ENCODE data around the gene KIF5B.
A peak's percentile ranks its signal among the peaks of the same experiment; 100 is the strongest.
"Not testable (repeated sequence)": the region's sequence is repeated elsewhere in the genome, so short reads cannot be mapped to it uniquely, and the experiment has no call there.

The KIF5B gene

DNA sequence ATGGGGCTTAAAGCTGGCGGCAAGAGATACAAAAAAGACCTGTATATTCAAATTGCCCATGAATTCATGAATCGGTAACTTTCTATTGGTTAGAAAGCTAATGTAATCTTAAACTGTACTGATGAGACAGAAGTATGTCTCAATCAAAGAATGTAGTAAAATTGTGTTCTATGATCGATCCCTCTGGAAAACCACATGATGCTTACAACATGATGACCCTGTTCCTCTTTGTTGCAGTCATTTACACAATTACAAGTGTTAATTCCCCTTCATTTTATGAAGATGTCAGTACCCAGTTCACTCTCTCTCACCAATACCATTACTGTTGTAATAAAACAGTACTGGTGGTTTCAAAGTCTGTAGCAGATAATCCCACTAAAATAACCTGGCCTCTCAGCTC, 10.1 kb downstream of the KIF5B start:
- H3K4me3 ChIP-seq (ENCODE audit: low read depth, low read length), result no peak overlapping the region
- TF ChIP-seq, protein P1, sequence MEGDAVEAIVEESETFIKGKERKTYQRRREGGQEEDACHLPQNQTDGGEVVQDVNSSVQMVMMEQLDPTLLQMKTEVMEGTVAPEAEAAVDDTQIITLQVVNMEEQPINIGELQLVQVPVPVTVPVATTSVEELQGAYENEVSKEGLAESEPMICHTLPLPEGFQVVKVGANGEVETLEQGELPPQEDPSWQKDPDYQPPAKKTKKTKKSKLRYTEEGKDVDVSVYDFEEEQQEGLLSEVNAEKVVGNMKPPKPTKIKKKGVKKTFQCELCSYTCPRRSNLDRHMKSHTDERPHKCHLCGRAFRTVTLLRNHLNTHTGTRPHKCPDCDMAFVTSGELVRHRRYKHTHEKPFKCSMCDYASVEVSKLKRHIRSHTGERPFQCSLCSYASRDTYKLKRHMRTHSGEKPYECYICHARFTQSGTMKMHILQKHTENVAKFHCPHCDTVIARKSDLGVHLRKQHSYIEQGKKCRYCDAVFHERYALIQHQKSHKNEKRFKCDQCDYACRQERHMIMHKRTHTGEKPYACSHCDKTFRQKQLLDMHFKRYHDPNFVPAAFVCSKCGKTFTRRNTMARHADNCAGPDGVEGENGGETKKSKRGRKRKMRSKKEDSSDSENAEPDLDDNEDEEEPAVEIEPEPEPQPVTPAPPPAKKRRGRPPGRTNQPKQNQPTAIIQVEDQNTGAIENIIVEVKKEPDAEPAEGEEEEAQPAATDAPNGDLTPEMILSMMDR (IDR thresholded peaks at IDR 0.05; ENCODE audit: low read depth, low read length), result no peak
- TF ChIP-seq POLR2A (IDR thresholded peaks at IDR 0.05; ENCODE audit: extremely low read depth, insufficient read length) (no peak), MYC (IDR thresholded peaks at IDR 0.05; ENCODE audit: low read depth, low read length) (no peak)
- TF ChIP-seq, protein P2, sequence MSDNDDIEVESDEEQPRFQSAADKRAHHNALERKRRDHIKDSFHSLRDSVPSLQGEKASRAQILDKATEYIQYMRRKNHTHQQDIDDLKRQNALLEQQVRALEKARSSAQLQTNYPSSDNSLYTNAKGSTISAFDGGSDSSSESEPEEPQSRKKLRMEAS (IDR thresholded peaks at IDR 0.05; ENCODE audit: low read depth, low read length), result no peak
- DNase-seq (ENCODE audit: low read depth), result peak; percentile 12

DNA sequence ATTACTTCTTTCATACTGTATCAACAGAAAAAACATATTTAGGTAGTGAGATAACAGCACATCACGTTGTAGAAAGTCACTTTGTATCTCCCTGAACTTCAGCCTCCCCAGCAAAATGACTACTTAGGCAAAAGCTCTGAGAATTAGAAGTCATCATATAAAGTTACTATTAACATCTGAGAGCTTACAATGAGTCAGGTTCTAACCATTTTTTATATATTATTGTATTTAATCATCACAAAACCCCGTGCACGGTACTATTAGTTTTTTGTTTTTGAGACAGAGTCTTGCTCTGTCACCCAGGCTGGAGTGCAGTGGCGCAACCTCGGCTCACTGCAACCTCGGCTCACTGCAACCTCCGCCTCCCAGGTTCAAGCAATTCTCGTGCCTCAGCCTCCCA, 13.5 kb downstream of the KIF5B start:
- DNase-seq (ENCODE audit: low read depth), result not testable (repeated sequence)

DNA sequence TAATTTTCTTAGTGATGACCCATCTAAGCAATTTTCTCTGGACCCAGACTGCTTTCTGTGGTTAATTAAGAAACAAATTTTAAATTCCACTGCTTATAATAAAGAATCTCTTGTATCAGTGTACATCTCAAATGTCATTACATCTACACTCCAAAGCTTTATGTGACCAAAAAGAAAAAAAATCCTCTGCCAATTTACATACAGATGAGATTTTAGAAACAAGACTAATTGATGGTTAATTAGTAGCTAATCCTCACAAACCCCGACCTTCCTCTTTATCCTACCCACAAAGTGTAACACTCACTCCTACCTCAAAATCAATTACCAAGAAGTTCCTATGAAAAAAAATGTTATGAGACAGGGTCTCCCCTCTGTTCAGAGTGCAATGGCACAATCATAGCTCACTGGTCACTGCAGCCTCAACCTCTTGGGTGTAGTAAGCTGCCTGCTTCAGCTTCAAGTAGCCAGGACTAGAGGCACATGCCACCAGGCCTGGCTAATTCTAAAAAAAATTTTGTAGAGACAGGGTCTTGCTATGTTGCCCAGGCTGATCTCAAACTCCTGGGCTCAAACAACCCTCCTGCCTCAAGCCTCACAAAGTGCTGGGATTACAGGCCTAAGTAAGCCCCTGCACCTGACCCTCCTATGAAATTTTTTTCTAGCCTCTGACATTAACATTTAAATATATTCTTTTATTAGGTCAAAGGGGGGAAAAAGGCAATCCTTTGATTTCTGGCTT, 14.8 kb downstream of the KIF5B start:
- TF ChIP-seq POLR2A (IDR thresholded peaks at IDR 0.05; ENCODE audit: extremely low read depth, insufficient read length) (no peak), MYC (IDR thresholded peaks at IDR 0.05; ENCODE audit: low read depth, low read length) (no peak)
- TF ChIP-seq, protein P2 (IDR thresholded peaks at IDR 0.05; ENCODE audit: low read depth, low read length), result no peak
- TF ChIP-seq, protein P1 (IDR thresholded peaks at IDR 0.05; ENCODE audit: low read depth, low read length), result no peak
- H3K4me3 ChIP-seq (ENCODE audit: low read depth, low read length), result no peak overlapping the region
- DNase-seq (ENCODE audit: low read depth), result peak; percentile 2

More for the DNA sequence above, 13.5 kb downstream of the KIF5B start:
- H3K4me3 ChIP-seq (ENCODE audit: low read depth, low read length), result not testable (repeated sequence)

GRCh38 chr10:32039734-32040133, 16.5 kb downstream of the KIF5B start:
- no peak for DNase-seq (ENCODE audit: low read depth)
- H3K4me3 ChIP-seq (ENCODE audit: low read depth, low read length), result no peak overlapping the region
- TF ChIP-seq, protein P2 (IDR thresholded peaks at IDR 0.05; ENCODE audit: low read depth, low read length), result no peak
- TF ChIP-seq POLR2A (IDR thresholded peaks at IDR 0.05; ENCODE audit: extremely low read depth, insufficient read length) (no peak), MYC (IDR thresholded peaks at IDR 0.05; ENCODE audit: low read depth, low read length) (no peak)
- TF ChIP-seq, protein P1 (IDR thresholded peaks at IDR 0.05; ENCODE audit: low read depth, low read length), result no peak

DNA sequence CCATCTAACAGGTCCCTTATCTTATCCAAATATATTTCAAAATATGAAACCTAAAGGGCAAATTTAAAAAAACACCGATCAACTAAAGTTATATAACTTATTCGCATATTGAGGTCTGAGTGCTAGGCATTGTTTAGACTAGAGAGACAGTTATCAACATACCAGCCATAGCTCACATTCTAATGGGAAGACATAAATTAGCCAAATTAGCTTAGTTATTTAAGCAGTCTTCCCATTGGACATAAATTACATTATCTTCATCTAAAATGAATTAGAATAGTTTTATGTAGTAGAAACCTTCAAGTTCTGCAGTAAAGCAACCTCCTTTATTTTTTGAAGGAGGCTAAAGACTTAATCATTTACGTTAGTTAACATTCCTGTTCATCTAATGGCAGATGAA, 17.4 kb downstream of the KIF5B start:
- H3K4me3 ChIP-seq (ENCODE audit: low read depth, low read length), result no peak overlapping the region
- TF ChIP-seq, protein P1 (IDR thresholded peaks at IDR 0.05; ENCODE audit: low read depth, low read length), result no peak
- TF ChIP-seq POLR2A (IDR thresholded peaks at IDR 0.05; ENCODE audit: extremely low read depth, insufficient read length) (no peak), MYC (IDR thresholded peaks at IDR 0.05; ENCODE audit: low read depth, low read length) (no peak)
- TF ChIP-seq, protein P2 (IDR thresholded peaks at IDR 0.05; ENCODE audit: low read depth, low read length), result no peak
- no peak for DNase-seq (ENCODE audit: low read depth)

DNA sequence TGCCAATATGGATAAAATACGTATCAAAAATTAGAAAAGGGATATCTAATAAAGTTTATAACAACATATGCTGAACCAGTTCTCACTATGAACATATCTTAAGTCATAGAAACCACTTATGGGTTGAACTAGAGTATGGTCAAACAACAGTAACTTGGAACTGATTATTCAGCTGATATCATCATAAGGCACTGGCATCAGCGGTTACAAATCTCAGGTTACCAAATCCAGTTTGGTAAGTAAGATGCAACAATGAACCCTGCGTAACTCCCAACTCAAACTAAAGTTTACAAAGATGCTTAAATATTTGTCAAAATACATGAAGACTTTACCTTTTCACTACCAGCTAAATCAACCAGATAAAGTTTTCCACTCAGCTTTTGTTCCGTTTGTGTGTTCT, 19.3 kb downstream of the KIF5B start:
- no peak for DNase-seq (ENCODE audit: low read depth)
- H3K4me3 ChIP-seq (ENCODE audit: low read depth, low read length), result no peak overlapping the region
- TF ChIP-seq MYC (IDR thresholded peaks at IDR 0.05; ENCODE audit: low read depth, low read length) (no peak), POLR2A (IDR thresholded peaks at IDR 0.05; ENCODE audit: extremely low read depth, insufficient read length) (no peak)
- TF ChIP-seq, protein P2 (IDR thresholded peaks at IDR 0.05; ENCODE audit: low read depth, low read length), result no peak
- TF ChIP-seq, protein P1 (IDR thresholded peaks at IDR 0.05; ENCODE audit: low read depth, low read length), result no peak
